ENCODE results near the gene NUP210.

Gene NUP210

GRCh38 chr3:13375464-13375863 lies 44.7 kb downstream of the NUP210 start:
- no peak for DNase-seq (ENCODE audit: low read depth)

GRCh38 chr3:13373975-13374586 lies 46.0 kb downstream of the NUP210 start:
- no peak for DNase-seq (ENCODE audit: low read depth)

GRCh38 chr3:13372656-13373055 lies 47.5 kb downstream of the NUP210 start:
- no peak for DNase-seq (ENCODE audit: low read depth)

- no peak for DNase-seq (ENCODE audit: low read depth)
Measured at GRCh38 chr3:13372126-13372525, 48.0 kb downstream of the NUP210 start.

- peak; percentile 12 for DNase-seq (ENCODE audit: low read depth)
Measured at GRCh38 chr3:13371100-13372075, 48.7 kb downstream of the NUP210 start.

- DNase-seq (ENCODE audit: low read depth), result no peak
Measured at GRCh38 chr3:13370609-13371008, 49.5 kb downstream of the NUP210 start.

GRCh38 chr3:13370055-13370454 lies 50.1 kb downstream of the NUP210 start:
- DNase-seq (ENCODE audit: low read depth), result no peak

- DNase-seq (ENCODE audit: low read depth), result no peak
Measured at GRCh38 chr3:13368834-13369233, 51.3 kb downstream of the NUP210 start.

GRCh38 chr3:13367728-13368127 lies 52.4 kb downstream of the NUP210 start:
- DNase-seq (ENCODE audit: low read depth), result no peak

- DNase-seq (ENCODE audit: low read depth), result no peak
Measured at GRCh38 chr3:13365390-13366379, 54.4 kb downstream of the NUP210 start.

- no peak for DNase-seq (ENCODE audit: low read depth)
Measured at GRCh38 chr3:13364602-13365271, 55.4 kb downstream of the NUP210 start.

- no peak for DNase-seq (ENCODE audit: low read depth)
Measured at GRCh38 chr3:13362551-13362950, 57.6 kb downstream of the NUP210 start.

- DNase-seq (ENCODE audit: low read depth), result no peak
Measured at GRCh38 chr3:13359916-13360315, 60.2 kb downstream of the NUP210 start.

GRCh38 chr3:13358643-13359042 lies 61.5 kb downstream of the NUP210 start:
- no peak for DNase-seq (ENCODE audit: low read depth)

- no peak for DNase-seq (ENCODE audit: low read depth)
Measured at GRCh38 chr3:13358051-13358450, 62.1 kb downstream of the NUP210 start.

GRCh38 chr3:13357074-13357473 lies 63.0 kb downstream of the NUP210 start:
- no peak for DNase-seq (ENCODE audit: low read depth)

GRCh38 chr3:13353936-13354542 lies 66.1 kb downstream of the NUP210 start:
- peak; percentile 49 for DNase-seq (ENCODE audit: low read depth)

GRCh38 chr3:13353506-13353905 lies 66.6 kb downstream of the NUP210 start:
- no peak for DNase-seq (ENCODE audit: low read depth)

GRCh38 chr3:13352621-13353131 lies 67.4 kb downstream of the NUP210 start:
- DNase-seq (ENCODE audit: low read depth), result peak; percentile 56

- DNase-seq (ENCODE audit: low read depth), result no peak
Measured at GRCh38 chr3:13349823-13350222, 70.3 kb downstream of the NUP210 start.

Measured in ELR (cell line).